GM06990 (cell line): ENCODE measurements around the gene SRCAP.
A peak's percentile ranks its signal among the peaks of the same experiment; 100 is the strongest.

ENCODE experiments used
- DNase-seq: peaks from one replicate; pipeline ENCODE4 v3.0.0-alpha.2; 2011; ENCODE audit not compliant: insufficient read length; ENCODE audit errors: extremely low read depth
- H3K27me3 ChIP-seq: replicated peaks from 2 replicates; pipeline ENCODE4 v1.6.0; 2011; ENCODE audit warnings: low read length; ENCODE audit not compliant: control insufficient read depth, insufficient read depth
- H3K36me3 ChIP-seq: 2 replicates; pipeline ENCODE4 v1.5.1; 2011; ENCODE audit warnings: low read length; ENCODE audit not compliant: control insufficient read depth, insufficient read depth
- H3K4me3 ChIP-seq: replicated peaks from 2 replicates; pipeline ENCODE4 v1.5.1; 2011; ENCODE audit warnings: low read depth, mild to moderate bottlenecking, control low read depth, low read length
- CTCF ChIP-seq: IDR thresholded peaks from 2 replicates; pipeline ENCODE4 v1.5.1; 2011; ENCODE audit warnings: low read length, control low read depth, mild to moderate bottlenecking, inconsistent platforms; ENCODE audit not compliant: insufficient read depth, poor library complexity, severe bottlenecking

The SRCAP gene

GRCh38 chr16:30652718-30653117 is 46.3 kb upstream of the SRCAP start:
- peak overlapping the region; percentile 69; the same call in 1 of the 2 replicates for H3K4me3 ChIP-seq
- no peaks in the 10 kb centered on the region for H3K27me3 ChIP-seq
- no peak for DNase-seq
- H3K36me3 ChIP-seq = peaks cover 24% of the 10 kb centered on the region
- TF ChIP-seq CTCF = no peak

- no peak for TF ChIP-seq CTCF
- no peak for DNase-seq
- no peak overlapping the region for H3K4me3 ChIP-seq
- H3K36me3 ChIP-seq = peaks cover 24% of the 10 kb centered on the region
- no peaks in the 10 kb centered on the region for H3K27me3 ChIP-seq
Measured at GRCh38 chr16:30654856-30655255, 44.1 kb upstream of the SRCAP start.

- Histone ChIP-seq H3K27me3 (no peaks in the 10 kb centered on the region), H3K4me3 (no peak overlapping the region), H3K36me3 (peaks cover 24% of the 10 kb centered on the region)
- TF ChIP-seq CTCF = no peak
- no peak for DNase-seq
Measured at GRCh38 chr16:30655815-30656347, 43.1 kb upstream of the SRCAP start.

- Histone ChIP-seq H3K27me3 (no peaks in the 10 kb centered on the region), H3K36me3 (peaks cover 28% of the 10 kb centered on the region), H3K4me3 (no peak overlapping the region)
- DNase-seq = no peak
- TF ChIP-seq CTCF = no peak
Measured at GRCh38 chr16:30656388-30656787, 42.6 kb upstream of the SRCAP start.

- Histone ChIP-seq H3K27me3 (no peaks in the 10 kb centered on the region), H3K36me3 (peaks cover 30% of the 10 kb centered on the region), H3K4me3 (peak overlapping the region; percentile 53)
- no peak for TF ChIP-seq CTCF
- no peak for DNase-seq
Measured at GRCh38 chr16:30656974-30657865, 41.8 kb upstream of the SRCAP start.
